ENCODE results near the gene PLAC1. TPM values are rescaled to one million over a fixed set of nuclear protein-coding genes. Genes with fewer than 3 reads are reported as not detected.

PLAC1 gene
- total and polyA plus RNA-seq, 5 donors from 2014 or later: not detected

GRCh38 chrX:134543288-134543687 lies 115.0 kb downstream of the PLAC1 start:
- peaks cover 0 to 3% (median 2%) of the 10 kb centered on the region in 4 donors for H3K4me1 Mint-ChIP-seq
- H3K36me3 Mint-ChIP-seq: no peaks in the 10 kb centered on the region
- no peaks in the 10 kb centered on the region for H3K9me3 Mint-ChIP-seq
- Histone ChIP-seq H3K4me1 (ENCODE audit: control insufficient read depth, insufficient read depth, low read length, poor library complexity, severe bottlenecking) (peaks cover 3% of the 10 kb centered on the region), H3K36me3 (ENCODE audit: control insufficient read depth, insufficient read depth, low read length) (no peaks in the 10 kb centered on the region), H3K9me3 (ENCODE audit: control insufficient read depth in 2 of 2, low read length in 2 of 2) (peaks cover 0 to 2% of the 10 kb centered on the region in 2 experiments), H3K27ac (ENCODE audit: insufficient read depth, low read length, poor library complexity, severe bottlenecking) (no peak overlapping the region), H3K27me3 (ENCODE audit: control insufficient read depth, insufficient read depth, low read length) (peaks cover 17% of the 10 kb centered on the region), H3K4me3 (ENCODE audit: low read depth, low read length) (no peak overlapping the region)
- H3K27ac Mint-ChIP-seq: no peak overlapping the region
- no peak for ATAC-seq (ENCODE audit: low read depth in 2 of 2)
- H3K27me3 Mint-ChIP-seq: peaks cover 45% of the 10 kb centered on the region
- no peak for DNase-seq
- H3K4me3 Mint-ChIP-seq: no peak overlapping the region

GRCh38 chrX:134542485-134542884 lies 115.8 kb downstream of the PLAC1 start:
- ATAC-seq (ENCODE audit: low read depth in 2 of 2) (no peak), DNase-seq (peak in 1 of 3 donors; percentile 26)
- Histone ChIP-seq H3K9me3 (ENCODE audit: control insufficient read depth in 2 of 2, low read length in 2 of 2) (no peaks in the 10 kb centered on the region), H3K36me3 (ENCODE audit: control insufficient read depth, insufficient read depth, low read length) (no peaks in the 10 kb centered on the region), H3K4me1 (ENCODE audit: control insufficient read depth, insufficient read depth, low read length, poor library complexity, severe bottlenecking) (no peaks in the 10 kb centered on the region), H3K4me3 (ENCODE audit: low read depth, low read length) (no peak overlapping the region), H3K27ac (ENCODE audit: insufficient read depth, low read length, poor library complexity, severe bottlenecking) (no peak overlapping the region), H3K27me3 (ENCODE audit: control insufficient read depth, insufficient read depth, low read length) (peaks cover 9% of the 10 kb centered on the region)
- H3K4me3 Mint-ChIP-seq: no peak overlapping the region
- H3K9me3 Mint-ChIP-seq: no peaks in the 10 kb centered on the region
- peaks cover 37% of the 10 kb centered on the region for H3K27me3 Mint-ChIP-seq
- no peaks in the 10 kb centered on the region for H3K36me3 Mint-ChIP-seq
- no peaks in the 10 kb centered on the region for H3K4me1 Mint-ChIP-seq
- H3K27ac Mint-ChIP-seq: no peak overlapping the region

GRCh38 chrX:134541906-134542305 lies 116.4 kb downstream of the PLAC1 start:
- Histone ChIP-seq H3K27me3 (ENCODE audit: control insufficient read depth, insufficient read depth, low read length) (peaks cover 4% of the 10 kb centered on the region), H3K9me3 (ENCODE audit: control insufficient read depth in 2 of 2, low read length in 2 of 2) (no peaks in the 10 kb centered on the region), H3K4me1 (ENCODE audit: control insufficient read depth, insufficient read depth, low read length, poor library complexity, severe bottlenecking) (no peaks in the 10 kb centered on the region), H3K4me3 (ENCODE audit: low read depth, low read length) (no peak overlapping the region), H3K36me3 (ENCODE audit: control insufficient read depth, insufficient read depth, low read length) (no peaks in the 10 kb centered on the region), H3K27ac (ENCODE audit: insufficient read depth, low read length, poor library complexity, severe bottlenecking) (no peak overlapping the region)
- no peak for ATAC-seq (ENCODE audit: low read depth in 2 of 2)
- H3K36me3 Mint-ChIP-seq: no peaks in the 10 kb centered on the region
- no peak overlapping the region for H3K27ac Mint-ChIP-seq
- no peaks in the 10 kb centered on the region for H3K4me1 Mint-ChIP-seq
- H3K27me3 Mint-ChIP-seq: peaks cover 31% of the 10 kb centered on the region
- H3K9me3 Mint-ChIP-seq: no peaks in the 10 kb centered on the region
- H3K4me3 Mint-ChIP-seq: no peak overlapping the region
- no peak for DNase-seq

GRCh38 chrX:134538316-134538715 lies 120.0 kb downstream of the PLAC1 start:
- peaks cover 15% of the 10 kb centered on the region for H3K27me3 Mint-ChIP-seq

GRCh38 chrX:134537179-134537955 lies 120.9 kb downstream of the PLAC1 start:
- DNase-seq (no peak), ATAC-seq (ENCODE audit: low read depth in 2 of 2) (no peak)
- H3K4me3 Mint-ChIP-seq: no peak overlapping the region
- H3K4me1 Mint-ChIP-seq: no peaks in the 10 kb centered on the region
- Histone ChIP-seq H3K27me3 (ENCODE audit: control insufficient read depth, insufficient read depth, low read length) (no peaks in the 10 kb centered on the region), H3K36me3 (ENCODE audit: control insufficient read depth, insufficient read depth, low read length) (no peaks in the 10 kb centered on the region), H3K27ac (ENCODE audit: insufficient read depth, low read length, poor library complexity, severe bottlenecking) (no peak overlapping the region), H3K4me3 (ENCODE audit: low read depth, low read length) (no peak overlapping the region), H3K4me1 (ENCODE audit: control insufficient read depth, insufficient read depth, low read length, poor library complexity, severe bottlenecking) (no peaks in the 10 kb centered on the region), H3K9me3 (ENCODE audit: control insufficient read depth in 2 of 2, low read length in 2 of 2) (no peaks in the 10 kb centered on the region)
- no peak overlapping the region for H3K27ac Mint-ChIP-seq
- no peaks in the 10 kb centered on the region for H3K9me3 Mint-ChIP-seq
- H3K36me3 Mint-ChIP-seq: no peaks in the 10 kb centered on the region
- peaks cover 5% of the 10 kb centered on the region for H3K27me3 Mint-ChIP-seq

More at GRCh38 chrX:134538316-134538715, 120.0 kb downstream of the PLAC1 start:
- H3K27ac Mint-ChIP-seq: no peak overlapping the region
- H3K4me1 Mint-ChIP-seq: no peaks in the 10 kb centered on the region
- no peak overlapping the region for H3K27ac ChIP-seq (ENCODE audit: insufficient read depth, low read length, poor library complexity, severe bottlenecking)
- H3K9me3 Mint-ChIP-seq: no peaks in the 10 kb centered on the region
- H3K4me3 Mint-ChIP-seq: no peak overlapping the region
- DNase-seq (no peak), ATAC-seq (ENCODE audit: low read depth in 2 of 2) (no peak)
- no peak overlapping the region for H3K4me3 ChIP-seq (ENCODE audit: low read depth, low read length)
- no peaks in the 10 kb centered on the region for H3K4me1 ChIP-seq (ENCODE audit: control insufficient read depth, insufficient read depth, low read length, poor library complexity, severe bottlenecking)
- H3K9me3 ChIP-seq (ENCODE audit: control insufficient read depth in 2 of 2, low read length in 2 of 2): no peaks in the 10 kb centered on the region
- no peaks in the 10 kb centered on the region for H3K27me3 ChIP-seq (ENCODE audit: control insufficient read depth, insufficient read depth, low read length)
- H3K36me3 Mint-ChIP-seq: no peaks in the 10 kb centered on the region
- no peaks in the 10 kb centered on the region for H3K36me3 ChIP-seq (ENCODE audit: control insufficient read depth, insufficient read depth, low read length)

GRCh38 chrX:134533952-134534351 lies 124.3 kb downstream of the PLAC1 start:
- no peaks in the 10 kb centered on the region for H3K27me3 Mint-ChIP-seq
- Histone ChIP-seq H3K4me1 (ENCODE audit: control insufficient read depth, insufficient read depth, low read length, poor library complexity, severe bottlenecking) (no peaks in the 10 kb centered on the region), H3K9me3 (ENCODE audit: control insufficient read depth in 2 of 2, low read length in 2 of 2) (no peaks in the 10 kb centered on the region), H3K27me3 (ENCODE audit: control insufficient read depth, insufficient read depth, low read length) (no peaks in the 10 kb centered on the region), H3K27ac (ENCODE audit: insufficient read depth, low read length, poor library complexity, severe bottlenecking) (no peak overlapping the region), H3K36me3 (ENCODE audit: control insufficient read depth, insufficient read depth, low read length) (no peaks in the 10 kb centered on the region), H3K4me3 (ENCODE audit: low read depth, low read length) (no peak overlapping the region)
- no peak overlapping the region for H3K4me3 Mint-ChIP-seq
- no peak for DNase-seq
- no peak for ATAC-seq (ENCODE audit: low read depth in 2 of 2)
- H3K4me1 Mint-ChIP-seq: no peaks in the 10 kb centered on the region
- H3K9me3 Mint-ChIP-seq: no peaks in the 10 kb centered on the region
- no peak overlapping the region for H3K27ac Mint-ChIP-seq
- no peaks in the 10 kb centered on the region for H3K36me3 Mint-ChIP-seq

GRCh38 chrX:134533352-134533751 lies 124.9 kb downstream of the PLAC1 start:
- H3K4me3 Mint-ChIP-seq: no peak overlapping the region
- H3K4me1 Mint-ChIP-seq: no peaks in the 10 kb centered on the region
- no peak for ATAC-seq (ENCODE audit: low read depth in 2 of 2)
- no peaks in the 10 kb centered on the region for H3K4me1 ChIP-seq (ENCODE audit: control insufficient read depth, insufficient read depth, low read length, poor library complexity, severe bottlenecking)
- H3K27me3 ChIP-seq (ENCODE audit: control insufficient read depth, insufficient read depth, low read length): no peaks in the 10 kb centered on the region
- H3K4me3 ChIP-seq (ENCODE audit: low read depth, low read length): no peak overlapping the region
- no peaks in the 10 kb centered on the region for H3K9me3 Mint-ChIP-seq
- DNase-seq: no peak
- no peaks in the 10 kb centered on the region for H3K9me3 ChIP-seq (ENCODE audit: control insufficient read depth in 2 of 2, low read length in 2 of 2)
- no peak overlapping the region for H3K27ac ChIP-seq (ENCODE audit: insufficient read depth, low read length, poor library complexity, severe bottlenecking)
- no peaks in the 10 kb centered on the region for H3K36me3 Mint-ChIP-seq
- H3K27me3 Mint-ChIP-seq: no peaks in the 10 kb centered on the region
- no peak overlapping the region for H3K27ac Mint-ChIP-seq
- H3K36me3 ChIP-seq (ENCODE audit: control insufficient read depth, insufficient read depth, low read length): no peaks in the 10 kb centered on the region

- Histone ChIP-seq H3K36me3 (ENCODE audit: control insufficient read depth, insufficient read depth, low read length) (no peaks in the 10 kb centered on the region), H3K4me1 (ENCODE audit: control insufficient read depth, insufficient read depth, low read length, poor library complexity, severe bottlenecking) (no peaks in the 10 kb centered on the region), H3K27ac (ENCODE audit: insufficient read depth, low read length, poor library complexity, severe bottlenecking) (no peak overlapping the region), H3K27me3 (ENCODE audit: control insufficient read depth, insufficient read depth, low read length) (no peaks in the 10 kb centered on the region), H3K4me3 (ENCODE audit: low read depth, low read length) (no peak overlapping the region), H3K9me3 (ENCODE audit: control insufficient read depth in 2 of 2, low read length in 2 of 2) (no peaks in the 10 kb centered on the region)
- H3K27ac Mint-ChIP-seq: no peak overlapping the region
- no peaks in the 10 kb centered on the region for H3K4me1 Mint-ChIP-seq
- no peak overlapping the region for H3K4me3 Mint-ChIP-seq
- DNase-seq (no peak), ATAC-seq (ENCODE audit: low read depth in 2 of 2) (no peak)
- no peaks in the 10 kb centered on the region for H3K9me3 Mint-ChIP-seq
- no peaks in the 10 kb centered on the region for H3K36me3 Mint-ChIP-seq
- H3K27me3 Mint-ChIP-seq: no peaks in the 10 kb centered on the region
Measured at GRCh38 chrX:134530845-134531244, 127.4 kb downstream of the PLAC1 start.

Measured in CD4-positive, CD25-positive, alpha-beta regulatory T cell (primary cell).